ENCODE data around the gene OR14A2.

The OR14A2 gene

DNA sequence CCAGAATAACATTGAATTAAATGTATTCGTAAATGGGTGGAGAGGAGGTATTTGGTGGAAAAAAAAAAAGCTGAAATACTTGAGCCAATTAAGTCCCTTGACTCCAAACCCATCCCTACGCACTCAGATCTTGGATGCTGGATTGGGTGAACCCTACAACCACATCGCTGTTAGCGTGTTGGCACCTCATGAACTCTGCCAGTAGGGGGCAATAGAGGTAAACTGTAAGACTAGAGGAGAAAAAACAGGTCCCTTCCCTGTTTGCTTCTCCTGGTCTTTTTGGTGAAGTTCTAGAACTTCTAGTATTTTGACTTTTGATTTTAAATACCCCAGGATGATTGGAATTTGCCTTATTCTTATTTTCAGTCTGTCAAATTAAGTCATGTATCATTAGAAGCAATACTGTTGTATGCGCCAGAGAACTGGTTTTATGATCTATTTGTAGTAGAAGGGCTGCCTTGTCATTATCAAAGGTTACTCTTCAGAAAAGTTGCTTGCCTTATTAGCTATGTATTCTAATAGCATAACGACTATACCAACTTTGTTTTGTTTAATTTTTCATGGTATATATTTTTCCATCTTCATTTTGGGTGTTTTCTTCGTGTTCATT, 66.5 kb downstream of the OR14A2 start:
- H3K4me1 Mint-ChIP-seq, result no peaks in the 10 kb centered on the region
- no peak overlapping the region for H3K4me3 Mint-ChIP-seq
- no peaks in the 10 kb centered on the region for H3K9me3 Mint-ChIP-seq

GRCh38 chr1:247680171-247680570, 67.8 kb downstream of the OR14A2 start:
- Mint-ChIP-seq H3K4me1 (no peaks in the 10 kb centered on the region), H3K27ac (no peak overlapping the region), H3K36me3 (no peaks in the 10 kb centered on the region), H3K9me3 (no peaks in the 10 kb centered on the region), H3K27me3 (no peaks in the 10 kb centered on the region), H3K4me3 (no peak overlapping the region)

More for the DNA sequence above, 66.5 kb downstream of the OR14A2 start:
- Mint-ChIP-seq H3K27me3 (peaks cover 1% of the 10 kb centered on the region), H3K36me3 (no peaks in the 10 kb centered on the region), H3K27ac (no peak overlapping the region)

DNA sequence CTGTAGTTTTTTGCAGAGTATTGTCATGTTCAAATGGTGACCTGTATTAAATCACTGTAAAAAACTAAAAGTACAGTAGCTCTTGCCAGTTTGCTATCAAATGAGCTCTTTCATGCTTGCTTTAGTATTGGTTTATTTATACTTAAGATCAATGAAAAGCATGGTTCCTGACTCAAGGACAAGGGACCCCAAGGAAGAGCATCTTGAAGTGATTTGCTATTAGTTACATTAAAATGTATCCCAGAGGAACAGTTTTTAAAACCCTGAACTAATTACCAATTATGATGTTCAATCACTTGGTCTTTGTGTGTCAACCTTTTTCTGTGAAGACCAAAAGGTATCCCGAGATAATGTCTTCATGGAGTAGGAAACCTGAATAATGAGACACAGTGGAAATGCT, 68.3 kb downstream of the OR14A2 start, which contains the start of gene OR13G1:
TSS of gene OR13G1 (minus strand) at position 101 of the 400 bp plus-strand sequence. CDS start 6,698 bp downstream, outside the sequence.
- H3K27me3 Mint-ChIP-seq, result peaks cover under 1% of the 10 kb centered on the region
- H3K27ac Mint-ChIP-seq, result no peak within 1 kb of the TSS
- H3K9me3 Mint-ChIP-seq, result no peaks in the 10 kb centered on the region
- H3K4me3 Mint-ChIP-seq, result no peak within 1 kb of the TSS
- no peaks in the 10 kb centered on the region for H3K36me3 Mint-ChIP-seq
- H3K4me1 Mint-ChIP-seq, result no peaks in the 10 kb centered on the region

Data from activated naive CD4-positive, alpha-beta T cell treated with anti-CD3 and anti-CD28 coated beads, Interleukin-2, amount 50 U/mL, for 24 hours (primary cell).